Lower leg skin (tissue), 4 donors: Measurements from ENCODE around the gene MYO18B. TPM values are rescaled to one million over a fixed set of nuclear protein-coding genes. Genes with fewer than 3 reads are reported as not detected.

Experiments used
- DNase-seq, 2 donors: peaks; one replicate each; pipeline ENCODE4 v3.0.0-alpha.2; 2019; ENCODE audit warnings: low spot score in 2 of 2
- H3K4me3 ChIP-seq: fragments of 200-600 bp; sonication (generic); 2 replicates; pipeline ENCODE4 v1.5.1; 2017; ENCODE audit warnings: mild to moderate bottlenecking, low read depth; ENCODE audit not compliant: poor library complexity, severe bottlenecking
- POLR2A ChIP-seq, 2 donors: fragments of 450-650 bp; IDR thresholded peaks; one replicate each; pipeline ENCODE4 v1.6.1; 2016 to 2017; ENCODE audit warnings: antibody characterized with exemption in 2 of 2, mild to moderate bottlenecking in 1 of 2, moderate library complexity in 1 of 2
- WGBS, 2 donors: methylation state at CpG; one replicate each; pipeline ENCODE4 v1.1.5; 2018; 5-methylcytosine and 5-hydroxymethylcytosine counted together
- intact Hi-C: fragments of 100-400 bp; cut with DNase I; formaldehyde crosslinking; loops from one replicate; pipeline ENCODE4 v1.15.0; 2023; ENCODE audit warnings: low total_unique reads
- total RNA-seq, 4 donors: library from RNA; depleted of rRNA; stranded (reverse); fragments of >200 nt; gene quantifications; one replicate each; pipeline ENCODE4 v1.1.0, GENCODE V29; 2016
- TF ChIP-seq, protein P1 (sequence below), 3 donors: fragments of 450-650 bp; IDR thresholded peaks; one replicate each; pipeline ENCODE4 v1.5.1; 2016; ENCODE audit warnings: antibody characterized with exemption in 3 of 3, mild to moderate bottlenecking in 3 of 3, moderate library complexity in 2 of 3

The MYO18B gene
- total RNA-seq, 4 donors from 2014 or later, result 1.5 to 3.4 TPM; not detected in 2

DNA sequence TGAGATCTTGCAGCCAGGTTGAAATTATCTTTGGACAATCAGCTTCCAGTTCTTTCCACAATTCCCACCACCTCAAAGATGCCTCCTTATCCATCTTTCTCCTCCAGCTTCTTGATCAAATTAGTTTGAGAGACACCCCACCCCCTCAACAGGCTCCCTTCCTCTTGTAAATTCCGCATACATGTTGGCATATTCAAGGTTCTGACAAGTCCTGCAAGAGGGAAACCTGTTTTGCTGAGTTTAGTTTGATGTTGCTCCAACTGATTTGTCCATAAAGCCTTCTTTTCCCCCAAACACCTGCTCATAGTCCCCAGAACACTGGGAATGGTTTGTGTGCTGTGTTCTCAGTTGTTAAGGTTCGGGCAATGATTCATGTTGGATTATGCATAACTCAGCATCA lies 73.6 kb downstream of the MYO18B start:
- H3K4me3 ChIP-seq, result no peak overlapping the region
- no peak for DNase-seq
- intact Hi-C loops, result no loop called here
- TF ChIP-seq POLR2A (IDR thresholded peaks at IDR 0.05), result no peak
- TF ChIP-seq, protein P1, sequence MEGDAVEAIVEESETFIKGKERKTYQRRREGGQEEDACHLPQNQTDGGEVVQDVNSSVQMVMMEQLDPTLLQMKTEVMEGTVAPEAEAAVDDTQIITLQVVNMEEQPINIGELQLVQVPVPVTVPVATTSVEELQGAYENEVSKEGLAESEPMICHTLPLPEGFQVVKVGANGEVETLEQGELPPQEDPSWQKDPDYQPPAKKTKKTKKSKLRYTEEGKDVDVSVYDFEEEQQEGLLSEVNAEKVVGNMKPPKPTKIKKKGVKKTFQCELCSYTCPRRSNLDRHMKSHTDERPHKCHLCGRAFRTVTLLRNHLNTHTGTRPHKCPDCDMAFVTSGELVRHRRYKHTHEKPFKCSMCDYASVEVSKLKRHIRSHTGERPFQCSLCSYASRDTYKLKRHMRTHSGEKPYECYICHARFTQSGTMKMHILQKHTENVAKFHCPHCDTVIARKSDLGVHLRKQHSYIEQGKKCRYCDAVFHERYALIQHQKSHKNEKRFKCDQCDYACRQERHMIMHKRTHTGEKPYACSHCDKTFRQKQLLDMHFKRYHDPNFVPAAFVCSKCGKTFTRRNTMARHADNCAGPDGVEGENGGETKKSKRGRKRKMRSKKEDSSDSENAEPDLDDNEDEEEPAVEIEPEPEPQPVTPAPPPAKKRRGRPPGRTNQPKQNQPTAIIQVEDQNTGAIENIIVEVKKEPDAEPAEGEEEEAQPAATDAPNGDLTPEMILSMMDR (IDR thresholded peaks at IDR 0.05), result no peak
- WGBS, 2 donors, result 68 to 77% methylated on average over 2 of the region's 2 CpGs

DNA sequence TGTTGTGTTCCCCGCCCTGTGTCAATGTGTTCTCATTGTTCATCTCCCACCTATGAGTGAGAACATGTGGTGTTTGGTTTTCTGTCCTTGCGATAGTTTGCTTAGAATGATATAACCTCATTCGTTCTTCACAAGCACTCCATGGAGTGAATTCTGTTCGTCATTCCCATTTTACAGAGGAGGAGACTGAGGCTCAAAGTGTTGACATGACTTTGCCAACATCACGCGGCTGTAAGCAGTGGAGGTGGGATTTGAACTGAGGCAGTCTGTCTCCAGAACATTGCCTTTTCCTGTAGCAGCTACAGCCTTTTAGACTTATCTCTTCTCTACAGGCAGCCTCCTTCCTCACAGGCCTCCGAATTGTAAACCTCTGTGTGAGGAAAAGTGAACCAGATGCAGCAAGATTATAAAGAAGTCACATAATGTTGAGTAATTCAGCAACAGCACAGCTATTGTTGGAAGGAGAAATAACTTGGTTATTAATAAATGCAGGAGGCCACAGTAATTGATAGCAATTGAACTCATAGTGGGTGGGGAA lies 74.6 kb downstream of the MYO18B start:
- DNase-seq, result no peak
- WGBS, 2 donors, result 82 to 85% methylated on average over 7 of the region's 7 CpGs
- TF ChIP-seq, protein P1 (IDR thresholded peaks at IDR 0.05), result no peak
- intact Hi-C loops, result no loop called here
- no peak overlapping the region for H3K4me3 ChIP-seq

DNA sequence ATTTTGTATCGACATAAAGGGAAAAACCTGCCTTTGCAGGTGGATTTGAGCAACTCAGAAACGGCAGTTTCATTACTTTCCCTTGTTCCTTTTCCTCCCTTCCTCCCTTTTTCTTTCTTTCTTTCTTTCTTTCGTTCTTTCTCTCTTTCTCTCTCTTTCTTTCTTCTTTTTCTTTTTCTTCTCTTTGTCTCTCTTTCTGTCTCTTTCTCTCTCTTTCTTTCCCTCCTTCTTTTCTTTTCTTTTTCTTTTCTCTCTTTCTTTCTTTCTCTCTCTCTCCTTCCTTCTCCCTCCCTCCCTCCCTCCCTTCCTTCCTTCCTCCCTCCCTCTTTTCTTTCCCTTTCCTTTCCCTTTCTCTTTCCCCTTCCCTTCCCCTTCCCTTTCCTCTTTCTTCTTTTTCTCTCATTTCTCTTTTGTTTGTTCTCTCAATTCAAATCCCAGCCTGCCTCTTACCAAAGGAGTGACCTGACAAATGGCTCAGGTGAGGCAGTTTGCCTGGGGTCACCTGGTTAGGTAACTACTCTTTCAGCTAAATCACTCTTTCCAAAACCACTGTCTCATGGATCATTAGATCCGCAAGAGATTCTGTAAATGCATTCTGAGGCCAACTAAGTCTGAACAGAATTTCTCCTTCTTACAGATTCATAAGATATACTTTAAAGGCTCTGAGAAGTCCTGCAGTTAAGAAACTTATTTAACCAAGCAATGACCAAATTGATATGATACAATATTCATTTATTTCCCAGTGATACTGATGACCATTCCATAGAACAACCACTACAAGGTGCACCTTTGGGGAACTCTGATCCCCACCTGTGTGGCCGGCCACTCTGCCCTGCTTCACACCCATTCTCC lies 75.3 kb downstream of the MYO18B start:
- intact Hi-C loops, result no loop called here
- WGBS, 2 donors, result 74 to 77% methylated on average over 5 of the region's 5 CpGs
- no peak for DNase-seq
- H3K4me3 ChIP-seq, result no peak overlapping the region
- TF ChIP-seq, protein P1 (IDR thresholded peaks at IDR 0.05), result no peak
- no peak for TF ChIP-seq POLR2A (IDR thresholded peaks at IDR 0.05)

DNA sequence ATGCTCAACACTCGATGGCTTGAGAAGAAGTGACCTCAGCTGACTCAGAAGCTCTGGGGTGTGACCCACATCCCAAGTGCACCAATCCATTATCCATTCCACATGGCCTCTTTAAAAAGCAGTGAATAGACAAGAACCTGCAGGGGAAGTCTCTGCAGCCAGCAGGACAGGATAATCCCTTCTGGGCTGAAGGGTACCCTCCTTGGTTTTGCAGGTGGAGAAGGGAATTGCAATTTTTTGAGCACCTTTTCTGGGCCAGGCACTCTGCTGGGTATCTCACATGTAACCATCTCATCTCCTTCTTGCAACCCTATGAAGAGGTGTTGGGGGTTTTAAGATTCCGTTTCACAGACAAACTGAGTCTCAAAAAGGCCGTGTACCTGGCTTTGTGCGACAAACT lies 76.6 kb downstream of the MYO18B start:
- WGBS, 2 donors, result 82 to 95% methylated on average over 4 of the region's 4 CpGs
- intact Hi-C loops, result no loop called here
- no peak for DNase-seq
- TF ChIP-seq POLR2A (IDR thresholded peaks at IDR 0.05), result no peak
- TF ChIP-seq, protein P1 (IDR thresholded peaks at IDR 0.05), result no peak
- no peak overlapping the region for H3K4me3 ChIP-seq

DNA sequence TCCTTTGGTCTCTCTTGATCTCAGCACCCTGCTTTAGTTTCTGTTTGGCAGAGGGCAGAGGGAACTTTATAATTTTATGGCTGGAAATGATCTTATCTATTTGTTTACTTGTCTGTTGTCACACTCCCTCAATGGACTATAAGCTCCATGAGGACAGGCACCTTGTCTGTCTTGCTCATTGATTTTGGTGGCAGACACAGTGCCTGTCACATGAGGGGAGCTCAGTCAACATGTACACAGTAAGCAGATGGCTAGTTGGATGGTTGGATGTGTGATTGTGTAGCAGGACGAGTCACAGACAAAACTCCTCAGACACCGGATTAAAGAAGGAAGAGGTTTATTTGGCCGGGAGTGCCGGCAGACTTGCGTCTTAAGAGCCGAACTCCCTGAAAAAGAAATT lies 80.4 kb downstream of the MYO18B start:
- DNase-seq, result no peak
- no peak overlapping the region for H3K4me3 ChIP-seq
- intact Hi-C loops, result no loop called here
- TF ChIP-seq POLR2A (IDR thresholded peaks at IDR 0.05), result no peak
- TF ChIP-seq, protein P1 (IDR thresholded peaks at IDR 0.05), result no peak
- WGBS, 2 donors, result 87% methylated on average over 6 of the region's 6 CpGs
